SH-SY5Y (cell line): ENCODE data around the gene FAM3C.

ENCODE experiments used
- GATA2 ChIP-seq: IDR thresholded peaks from 2 replicates; pipeline ENCODE4 v1.6.1; 2011; ENCODE audit warnings: mild to moderate bottlenecking, low read depth, low read length
- GATA3 ChIP-seq: IDR thresholded peaks from 2 replicates; pipeline ENCODE4 v1.6.1; 2011; ENCODE audit warnings: low read depth, mild to moderate bottlenecking, low read length, moderate library complexity

GRCh38 chr7:121433775-121434174 is 37.7 kb upstream of the FAM3C start:
- TF ChIP-seq GATA2, result no peak
- no peak for TF ChIP-seq GATA3
